KOPT-K1 (cell line): ENCODE results near the gene LIME1.

Experiments
- H3K27ac ChIP-seq: fragments of 200-600 bp; sonication (generic); 2 replicates; pipeline ENCODE4 v1.5.1; 2016; ENCODE audit warnings: antibody characterized with exemption, mild to moderate bottlenecking, low read depth, low read length; ENCODE audit not compliant: poor library complexity, severe bottlenecking
- H3K36me3 ChIP-seq: fragments of 200-600 bp; sonication (generic); 2 replicates; pipeline ENCODE4 v1.5.1; 2017; ENCODE audit warnings: antibody characterized with exemption, mild to moderate bottlenecking, low read length, moderate library complexity; ENCODE audit not compliant: insufficient read depth
- H3K9me3 ChIP-seq: fragments of 200-600 bp; sonication (generic); 2 replicates; pipeline ENCODE4 v1.5.1; 2017; ENCODE audit warnings: antibody characterized with exemption, low read length, mild to moderate bottlenecking; ENCODE audit not compliant: insufficient read depth, poor library complexity, severe bottlenecking

Gene LIME1

DNA sequence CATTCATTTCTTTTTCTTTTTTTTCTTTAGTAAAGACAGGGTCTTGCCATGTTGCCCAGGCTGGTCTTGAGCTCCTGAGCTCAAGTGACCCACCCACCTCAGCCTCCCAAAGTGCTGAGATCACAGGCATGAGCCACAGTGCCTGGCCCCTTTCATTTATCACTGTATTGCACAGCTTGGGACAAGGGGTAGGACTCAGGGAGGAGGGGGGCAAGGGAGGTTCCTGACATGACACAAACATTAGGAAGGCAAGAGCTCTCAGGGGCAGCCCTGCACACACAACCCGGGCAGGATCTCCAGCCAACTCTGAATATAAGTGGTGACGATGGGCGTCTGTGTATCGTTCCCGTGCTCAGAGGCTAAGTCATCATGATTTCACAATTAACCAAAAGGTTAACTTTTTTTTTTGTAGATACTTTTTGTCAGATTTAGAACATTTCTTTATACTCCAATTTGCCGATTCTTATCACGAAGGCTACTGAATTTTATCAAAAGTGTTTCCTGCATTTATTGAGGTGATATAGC lies 23.0 kb downstream of the LIME1 start:
- H3K9me3 ChIP-seq, result no peaks in the 10 kb centered on the region
- H3K27ac ChIP-seq, result no peak overlapping the region
- no peaks in the 10 kb centered on the region for H3K36me3 ChIP-seq

DNA sequence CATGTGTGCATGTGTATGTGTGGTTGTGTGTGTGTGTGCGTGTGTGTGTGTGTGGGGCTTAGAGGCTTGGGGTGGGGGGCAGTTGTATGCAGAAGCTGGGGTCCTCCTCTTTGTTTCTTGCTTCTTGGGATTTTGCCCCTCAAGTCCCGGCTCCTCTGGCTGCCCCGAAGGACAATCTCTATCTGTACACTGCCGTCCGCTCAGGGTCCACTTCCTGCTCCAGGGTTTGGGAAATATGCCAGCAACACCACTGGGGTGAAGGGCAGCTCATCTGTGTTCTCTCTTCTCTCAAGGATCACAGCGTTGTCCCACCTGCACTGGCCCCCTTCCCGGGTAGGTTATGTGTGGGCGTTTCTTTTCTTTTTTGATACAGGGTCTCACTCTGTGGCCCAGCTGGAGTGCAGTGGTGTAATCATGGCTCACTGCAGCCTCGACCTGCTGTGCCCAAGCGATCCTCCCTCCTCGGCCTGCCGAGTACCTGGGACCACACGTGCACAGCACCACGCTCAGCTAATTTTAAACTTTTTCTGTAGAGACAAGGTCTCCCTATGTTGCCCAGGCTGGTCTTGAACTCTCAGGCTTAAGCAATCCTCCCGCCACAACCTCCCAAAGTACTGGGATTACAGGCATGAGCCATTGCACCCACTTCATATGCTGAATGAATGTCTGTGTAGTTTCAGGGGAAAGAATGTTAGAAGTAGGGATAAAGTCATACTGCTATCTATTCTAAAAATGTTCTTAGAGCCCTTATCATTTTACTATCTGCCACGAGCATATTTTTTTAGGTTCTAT lies 28.8 kb downstream of the LIME1 start:
- Histone ChIP-seq H3K36me3 (no peaks in the 10 kb centered on the region), H3K9me3 (no peaks in the 10 kb centered on the region), H3K27ac (no peak overlapping the region)

DNA sequence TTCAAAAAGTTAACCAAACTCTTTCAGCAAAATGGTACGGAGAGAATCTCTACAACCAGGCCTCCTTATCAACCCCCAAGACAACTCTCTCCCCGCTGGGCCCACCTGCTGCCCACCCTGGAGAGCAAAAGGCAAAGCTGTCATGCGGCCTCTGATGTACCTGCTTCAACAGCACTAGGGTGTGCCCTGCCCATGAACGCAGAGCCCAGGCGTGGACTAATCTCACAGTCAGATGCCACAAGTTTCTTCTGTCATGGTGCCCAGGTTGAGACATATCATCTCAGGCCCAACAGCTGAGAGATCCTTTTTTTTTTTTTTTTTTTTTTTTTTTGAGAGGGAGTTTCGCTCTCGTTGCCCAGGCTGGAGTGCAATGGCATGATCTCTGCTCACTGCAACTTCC lies 29.4 kb downstream of the LIME1 start:
- H3K9me3 ChIP-seq, result no peaks in the 10 kb centered on the region

DNA sequence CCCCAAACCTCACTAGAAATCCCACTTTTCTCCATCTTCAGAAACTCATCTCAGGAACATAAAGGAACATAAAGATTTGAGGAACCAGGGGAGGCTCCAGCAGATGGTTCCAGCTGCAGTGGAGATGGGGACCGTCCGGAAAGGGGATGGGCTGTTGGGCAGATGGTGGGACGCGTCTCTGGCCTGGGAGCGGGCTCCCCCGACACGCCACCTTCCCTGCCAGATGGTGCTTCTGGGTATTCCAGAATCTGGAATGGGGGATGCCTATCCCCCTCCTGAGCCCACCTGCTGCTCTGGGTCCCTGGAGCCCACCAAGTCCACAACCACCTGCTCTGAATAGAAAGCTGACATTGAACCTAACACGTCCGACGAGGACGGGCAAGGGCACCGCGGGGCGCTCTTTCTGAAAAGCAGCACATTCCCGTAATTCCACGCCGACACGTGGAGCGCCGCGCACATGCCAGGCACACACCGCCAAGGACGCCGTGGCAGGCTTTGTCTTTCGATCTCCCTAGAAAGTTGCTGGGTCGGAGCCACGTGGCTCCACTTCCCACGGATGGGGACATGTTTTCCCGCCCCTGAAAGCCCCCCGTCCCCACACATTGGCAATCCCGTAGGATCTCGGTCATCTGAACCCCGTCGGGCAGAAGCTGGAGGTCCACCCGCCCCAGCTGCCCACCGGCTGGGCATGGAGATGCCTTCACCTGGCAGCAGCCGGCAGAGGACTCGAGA lies 30.4 kb downstream of the LIME1 start:
- Histone ChIP-seq H3K9me3 (no peaks in the 10 kb centered on the region), H3K27ac (no peak overlapping the region), H3K36me3 (no peaks in the 10 kb centered on the region)

More for the DNA sequence above, 29.4 kb downstream of the LIME1 start:
- Histone ChIP-seq H3K27ac (no peak overlapping the region), H3K36me3 (no peaks in the 10 kb centered on the region)

DNA sequence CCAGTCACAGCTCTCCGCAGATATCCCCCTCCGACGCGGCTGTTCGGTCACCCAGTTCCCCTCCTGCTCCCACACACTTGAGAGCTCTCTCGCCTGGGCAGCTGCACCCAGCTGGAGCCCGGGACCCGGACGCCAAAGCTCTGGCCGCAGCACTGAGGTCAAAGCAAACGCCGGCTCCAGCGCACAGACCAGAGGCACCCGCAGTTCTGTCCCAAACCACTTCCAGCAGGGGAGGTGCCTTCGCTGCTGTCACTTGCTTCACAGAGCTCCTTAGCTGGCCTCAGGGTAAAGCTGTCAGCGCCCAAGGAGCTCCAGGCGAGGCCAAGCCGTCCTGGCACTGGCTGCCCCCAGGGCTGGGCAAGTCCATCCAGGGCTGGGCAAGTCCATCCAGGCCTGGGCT lies 31.0 kb downstream of the LIME1 start:
- no peaks in the 10 kb centered on the region for H3K9me3 ChIP-seq
- no peak overlapping the region for H3K27ac ChIP-seq
- no peaks in the 10 kb centered on the region for H3K36me3 ChIP-seq

DNA sequence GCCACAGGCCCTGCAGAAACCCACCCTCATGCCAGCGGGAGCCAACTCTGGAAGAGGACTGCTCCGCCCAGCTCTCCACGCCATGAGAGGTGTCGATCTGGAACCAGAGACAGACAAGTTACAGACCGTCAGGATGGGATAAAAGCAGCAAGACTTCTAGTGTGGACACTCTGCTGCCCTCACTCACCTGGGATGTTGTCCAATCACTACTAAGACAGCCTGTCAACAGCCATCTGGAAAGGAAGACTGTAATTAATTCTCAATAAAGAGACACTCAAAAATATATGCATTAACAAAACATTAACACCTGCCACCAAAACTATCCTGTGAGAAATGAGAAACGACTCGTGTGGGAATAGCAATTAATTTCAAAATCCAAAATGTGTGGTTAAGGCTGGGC lies 31.4 kb downstream of the LIME1 start:
- H3K27ac ChIP-seq, result no peak overlapping the region
- no peaks in the 10 kb centered on the region for H3K9me3 ChIP-seq
- H3K36me3 ChIP-seq, result no peaks in the 10 kb centered on the region

DNA sequence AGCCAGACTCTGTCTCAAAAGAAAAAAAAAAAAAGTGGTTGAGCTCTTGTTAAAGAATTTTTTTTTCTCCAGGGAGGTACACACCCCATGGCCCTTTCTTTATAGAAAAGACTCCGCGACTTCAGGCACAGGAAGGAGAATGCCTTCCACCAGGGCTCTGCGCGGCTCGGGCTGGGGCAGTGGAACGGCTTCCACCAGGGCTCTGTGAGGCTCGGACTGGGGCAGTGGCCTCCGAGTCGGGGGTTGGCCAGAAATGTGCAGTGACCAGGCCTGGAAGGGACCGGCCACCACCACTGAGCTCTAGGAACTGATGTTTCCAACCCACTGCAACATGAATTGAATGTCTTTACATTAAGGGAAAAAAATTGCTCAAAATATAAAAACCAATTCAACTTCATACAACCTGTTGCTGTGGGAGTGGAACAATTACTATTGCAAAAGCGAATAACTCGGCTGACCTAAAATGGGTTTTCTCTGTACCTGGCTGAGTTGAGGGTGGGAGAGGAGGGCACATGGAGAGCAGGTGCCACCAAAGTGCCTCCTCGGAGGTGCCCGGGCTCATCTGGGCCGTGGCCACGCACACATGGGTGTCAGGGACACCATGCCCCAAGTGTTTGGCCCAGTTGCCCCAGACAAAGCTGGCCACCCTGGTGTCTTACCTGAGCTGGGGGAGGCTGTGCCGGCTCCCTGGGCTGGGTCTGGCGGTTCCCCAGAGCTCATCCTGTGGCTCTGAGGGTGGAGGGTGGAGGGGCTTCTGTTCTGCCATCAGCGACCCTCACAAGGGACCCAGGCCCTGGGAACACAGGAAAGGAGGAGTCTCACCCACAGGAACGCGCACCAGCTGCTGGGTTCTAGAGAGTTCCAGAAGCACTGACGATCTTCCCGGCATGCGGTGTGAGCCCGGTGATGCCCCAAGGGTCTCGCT lies 32.4 kb downstream of the LIME1 start:
- H3K9me3 ChIP-seq, result no peaks in the 10 kb centered on the region
- no peak overlapping the region for H3K27ac ChIP-seq
- no peaks in the 10 kb centered on the region for H3K36me3 ChIP-seq

DNA sequence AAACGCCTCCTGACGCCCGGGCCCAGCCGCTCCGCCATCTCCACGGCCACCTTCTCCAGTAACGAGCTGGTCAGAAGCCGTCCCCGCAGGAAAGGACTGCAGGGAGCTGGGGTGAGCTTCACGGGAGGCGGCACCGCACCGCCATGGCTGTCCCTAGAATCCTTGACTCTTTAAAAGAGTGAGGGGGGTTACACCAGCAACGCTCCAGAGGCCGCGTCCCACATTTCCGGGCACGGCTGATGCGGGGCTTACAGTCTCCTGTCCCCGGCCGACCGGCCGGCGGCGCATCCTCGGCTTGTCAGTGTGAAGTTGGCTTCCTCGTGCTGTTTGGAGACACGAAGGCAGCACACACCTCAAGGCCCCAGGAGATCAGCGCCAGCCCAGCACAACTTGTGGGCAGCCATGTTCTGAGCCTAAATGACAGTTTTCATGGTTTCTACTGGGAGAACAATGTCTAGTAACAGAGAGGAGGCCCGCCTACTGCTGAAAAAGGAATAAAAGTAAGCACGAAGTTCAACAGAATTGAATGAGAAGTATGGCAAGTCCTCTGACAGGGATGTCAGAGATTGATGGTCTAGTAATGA lies 33.5 kb downstream of the LIME1 start:
- Histone ChIP-seq H3K27ac (no peak overlapping the region), H3K36me3 (no peaks in the 10 kb centered on the region), H3K9me3 (no peaks in the 10 kb centered on the region)

DNA sequence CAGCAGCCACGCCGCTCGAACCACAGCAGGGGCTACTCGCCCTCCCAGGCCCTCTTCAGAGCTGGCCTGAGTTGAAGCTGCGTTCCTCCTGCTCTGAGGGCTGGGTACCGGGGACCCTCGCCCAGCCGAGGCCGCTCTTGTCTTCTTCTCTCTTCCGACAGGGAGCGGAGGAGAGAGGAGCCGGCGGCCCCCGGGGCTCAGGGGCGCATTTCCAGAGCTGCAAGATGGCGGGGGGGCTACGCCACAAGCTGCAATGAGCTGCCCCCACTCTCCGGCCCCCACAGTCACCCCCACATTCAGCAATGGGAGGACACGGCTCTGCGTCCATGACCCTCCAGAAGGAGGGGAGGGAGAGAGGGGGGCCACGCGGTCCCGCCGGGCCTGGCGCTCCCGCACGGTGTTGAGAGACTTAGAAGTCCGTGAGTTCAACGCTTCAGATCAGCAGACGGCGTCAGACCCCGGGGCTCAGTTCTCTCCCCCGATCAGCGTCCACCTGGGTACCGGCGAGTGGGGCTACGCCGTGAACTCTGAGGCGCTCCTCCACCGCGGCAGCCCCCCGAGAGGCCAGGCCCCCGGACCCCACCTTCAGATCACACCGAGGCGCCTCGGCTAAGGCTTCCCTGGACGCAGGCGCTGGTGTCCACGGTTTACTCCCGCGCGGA lies 34.7 kb downstream of the LIME1 start:
- Histone ChIP-seq H3K36me3 (no peaks in the 10 kb centered on the region), H3K27ac (no peak overlapping the region)

DNA sequence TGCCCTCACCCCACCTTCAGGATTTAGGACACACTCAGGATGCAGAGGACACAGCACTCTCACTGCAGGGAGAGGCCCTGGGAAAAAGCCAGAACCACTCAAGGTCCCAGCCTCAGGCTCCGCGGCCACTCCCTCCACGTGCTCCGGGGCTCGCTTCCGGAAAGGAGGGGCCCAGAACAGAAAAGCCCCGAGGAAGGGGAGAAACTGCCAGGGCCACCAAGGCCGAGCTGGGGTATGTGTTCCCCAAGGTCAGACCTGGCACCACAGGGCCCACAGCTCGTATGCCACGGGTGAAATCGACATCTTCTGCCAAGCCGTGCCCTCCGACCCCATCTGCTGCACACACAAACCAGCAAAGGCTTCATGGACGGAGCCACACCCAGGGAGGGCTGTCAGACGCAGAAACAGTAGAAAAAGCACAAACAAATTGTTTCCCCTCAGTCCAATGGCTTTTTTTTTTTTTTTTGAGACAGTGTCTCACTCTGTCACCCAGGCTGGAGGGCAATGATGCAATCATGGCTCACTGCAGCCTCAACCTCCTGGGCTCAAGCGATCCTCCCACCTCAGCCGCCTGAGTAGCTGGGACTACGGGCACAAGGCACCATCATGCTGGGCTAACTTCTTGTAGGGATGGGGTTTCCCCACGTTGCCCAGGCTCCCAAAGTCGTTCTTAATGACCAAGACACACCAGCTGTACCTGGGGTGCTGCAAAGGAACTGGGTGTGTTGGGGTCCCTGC lies 36.5 kb downstream of the LIME1 start:
- H3K36me3 ChIP-seq, result no peaks in the 10 kb centered on the region
- H3K27ac ChIP-seq, result no peak overlapping the region
- no peaks in the 10 kb centered on the region for H3K9me3 ChIP-seq

More for the DNA sequence above, 34.7 kb downstream of the LIME1 start:
- H3K9me3 ChIP-seq, result no peaks in the 10 kb centered on the region

DNA sequence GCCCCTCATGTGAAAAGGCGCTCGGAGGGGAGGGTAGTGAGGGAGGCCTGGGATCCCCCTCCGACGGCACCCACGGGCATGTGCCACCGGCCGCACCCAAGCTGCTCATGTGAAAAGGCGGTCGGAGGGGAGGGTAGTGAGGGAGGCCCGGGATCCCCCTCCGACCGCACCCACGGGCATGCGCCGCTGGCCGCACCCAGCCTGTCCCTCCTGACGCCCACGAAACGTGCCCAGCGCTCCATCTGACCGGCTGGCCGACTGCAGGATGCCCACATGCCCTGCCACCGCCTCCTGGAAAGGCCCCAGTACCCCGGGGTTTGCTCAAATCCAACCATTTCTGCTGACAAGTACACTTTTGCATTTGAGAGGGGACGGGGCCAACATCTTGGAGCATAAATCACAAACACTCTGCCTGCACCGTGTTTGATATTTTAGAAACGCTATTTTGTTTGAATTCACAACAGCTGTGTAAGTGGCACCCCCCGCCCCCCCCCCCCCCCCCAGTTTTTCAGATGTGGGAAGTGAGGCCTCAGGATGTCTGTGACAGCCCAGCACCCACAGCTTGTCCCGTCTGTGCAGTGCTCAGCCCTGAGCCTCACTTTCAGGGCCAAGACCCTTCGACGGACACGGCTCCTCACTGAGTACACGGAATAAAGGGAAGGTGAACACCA lies 37.2 kb downstream of the LIME1 start:
- H3K27ac ChIP-seq, result no peak overlapping the region
- no peaks in the 10 kb centered on the region for H3K36me3 ChIP-seq
- H3K9me3 ChIP-seq, result no peaks in the 10 kb centered on the region

DNA sequence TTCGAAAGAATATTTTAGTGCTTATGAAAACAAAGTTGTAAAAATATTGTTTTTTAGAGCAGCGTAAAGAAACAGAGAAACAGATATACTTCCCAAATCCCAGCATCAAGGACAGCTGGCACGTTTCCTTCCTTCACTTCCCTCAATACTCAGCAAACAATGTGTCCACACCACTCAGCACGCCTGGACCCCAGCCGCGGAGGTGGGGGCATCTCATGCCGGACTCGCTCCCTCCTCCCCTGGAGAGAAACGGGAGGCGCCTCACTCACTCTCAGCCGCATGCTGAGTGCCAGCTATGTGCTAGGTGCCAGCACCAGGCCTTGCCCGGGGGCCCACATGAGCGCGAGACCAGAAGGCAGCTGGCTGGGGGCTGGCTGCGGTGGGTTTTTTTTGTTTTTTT lies 37.8 kb downstream of the LIME1 start:
- H3K9me3 ChIP-seq, result no peaks in the 10 kb centered on the region
- H3K36me3 ChIP-seq, result no peaks in the 10 kb centered on the region
- H3K27ac ChIP-seq, result no peak overlapping the region
